ENCODE measurements around the gene UGT1A3.

GRCh38 chr2:233718552-233718951 is 10.3 kb upstream of the UGT1A3 start, which contains the start of gene UGT1A4:
- TF ChIP-seq CTCF (IDR thresholded peaks at IDR 0.05) = no peak
- TF ChIP-seq EP300 (IDR thresholded peaks at IDR 0.05; ENCODE audit: low read depth) = no peak
